Keratinocyte (primary cell): ENCODE data around the gene IL1RAP. TPM values are rescaled to one million over a fixed set of nuclear protein-coding genes. Genes with fewer than 3 reads are reported as not detected.

Source experiments
- DNase-seq: peaks from one replicate; pipeline ENCODE4 v3.0.0-alpha.2; 2011; ENCODE audit warnings: low read depth, missing footprints, low spot score
- FAIRE-seq: peaks from 2 replicates; lab custom pipeline; 2011; peaks lifted over from hg19 to GRCh38; lab: Jason Lieb, UNC
- H2AFZ ChIP-seq: 2 replicates; pipeline ENCODE4 v1.6.0; 2012; ENCODE audit warnings: low read length, control low read depth, inconsistent platforms; ENCODE audit not compliant: control insufficient read depth
- H3K27ac ChIP-seq: 2 replicates; pipeline ENCODE4 v1.5.1; 2011; ENCODE audit warnings: low read length; ENCODE audit not compliant: control insufficient read depth, insufficient read depth
- H3K27me3 ChIP-seq: 3 replicates; pipeline ENCODE4 v1.6.0; 2011; ENCODE audit warnings: low read length; ENCODE audit not compliant: control insufficient read depth, insufficient read depth; ENCODE audit errors: extremely low read depth
- H3K36me3 ChIP-seq, 2 experiments: 2 replicates in 1 of 2; 3 replicates in 1 of 2; pipeline ENCODE4 v1.5.1; 2011; ENCODE audit warnings: low read length in 2 of 2, mild to moderate bottlenecking in 1 of 2; ENCODE audit not compliant: control insufficient read depth in 2 of 2, insufficient read depth in 2 of 2; ENCODE audit errors: extremely low read depth in 1 of 2
- H3K4me1 ChIP-seq: 3 replicates; pipeline ENCODE4 v1.5.1; 2011; ENCODE audit warnings: low read length; ENCODE audit not compliant: control insufficient read depth, insufficient read depth; ENCODE audit errors: extremely low read depth
- H3K4me2 ChIP-seq: 3 replicates; pipeline ENCODE4 v1.6.0; 2011; ENCODE audit warnings: low read depth, low read length; ENCODE audit not compliant: control insufficient read depth, insufficient read depth; ENCODE audit errors: extremely low read depth
- H3K4me3 ChIP-seq, 3 experiments: fragments of 200-600 bp in 1 of 3; sonication (generic) in 1 of 3; 2 replicates in 2 of 3; 3 replicates in 1 of 3; pipeline ENCODE4 v1.5.1; 2011 to 2016; ENCODE audit warnings: low read length in 3 of 3, mild to moderate bottlenecking in 3 of 3, control low read depth in 2 of 3, inconsistent platforms in 1 of 3, low read depth in 1 of 3, mixed read lengths in 1 of 3, mixed run types in 1 of 3, moderate library complexity in 1 of 3; ENCODE audit not compliant: control insufficient read depth in 2 of 3, insufficient read depth in 2 of 3; ENCODE audit errors: extremely low read depth in 1 of 3
- H3K79me2 ChIP-seq: 2 replicates; pipeline ENCODE4 v1.6.0; 2012; ENCODE audit warnings: low read length; ENCODE audit not compliant: control insufficient read depth, insufficient read depth
- H3K9ac ChIP-seq: 3 replicates; pipeline ENCODE4 v1.6.0; 2011; ENCODE audit warnings: low read length; ENCODE audit not compliant: control insufficient read depth, insufficient read depth; ENCODE audit errors: extremely low read depth
- H3K9me1 ChIP-seq: 3 replicates; pipeline ENCODE4 v1.6.0; 2011; ENCODE audit warnings: low read length; ENCODE audit not compliant: control insufficient read depth, insufficient read depth; ENCODE audit errors: extremely low read depth
- H3K9me3 ChIP-seq: 2 replicates; pipeline ENCODE4 v1.5.1; 2012; ENCODE audit warnings: low read depth, low read length; ENCODE audit not compliant: control insufficient read depth
- H4K20me1 ChIP-seq: 3 replicates; pipeline ENCODE4 v1.6.0; 2011; ENCODE audit warnings: low read length; ENCODE audit not compliant: control insufficient read depth, insufficient read depth; ENCODE audit errors: extremely low read depth
- EZH2 ChIP-seq: IDR thresholded peaks from one replicate; pipeline ENCODE4 v1.6.1; 2012; ENCODE audit warnings: inconsistent platforms, mild to moderate bottlenecking, low read length, moderate library complexity
- dilution Hi-C: fragments of 300-500 bp; cut with MboI; formaldehyde crosslinking; loops from one replicate; pipeline ENCODE4 v1.7.0; 2020; ENCODE audit warnings: low sequenced_read_pairs; ENCODE audit not compliant: extremely low pct_ligation_motif_present
- polyA plus RNA-seq, 5 experiments: library from polyadenylated mRNA; depleted of rRNA in 3 of 5; stranded (reverse) in 3 of 5; stranded (forward) in 1 of 5; unstranded in 1 of 5; fragments of >200 nt; gene quantifications; 1 replicate in 1 of 5; 2 replicates in 3 of 5; 3 replicates in 1 of 5; pipeline versions ENCODE4 v1.2.1 to v1.2.3, GENCODE V29; 2011 to 2012; ENCODE audit warnings: missing spikeins in 2 of 5, low read depth in 1 of 5, low replicate concordance in 1 of 5
- TF ChIP-seq, protein P1 (sequence below), 3 experiments: IDR thresholded peaks in 1 of 3; conservative IDR thresholded peaks in 1 of 3; optimal IDR thresholded peaks in 1 of 3; 2 replicates in 2 of 3; 3 replicates in 1 of 3; pipeline versions ENCODE3 to v1.5.1; 2011; ENCODE audit warnings: low read length in 3 of 3, mild to moderate bottlenecking in 3 of 3, moderate library complexity in 2 of 3, control low read depth in 1 of 3, inconsistent platforms in 1 of 3; ENCODE audit not compliant: insufficient read depth in 2 of 3; ENCODE audit errors: extremely low read depth in 1 of 3

The IL1RAP gene
- polyA plus RNA-seq, 1 donor (not counting 4 experiments of a cell fraction or from before 2014, with no cell fraction given), result 69.7 TPM

DNA sequence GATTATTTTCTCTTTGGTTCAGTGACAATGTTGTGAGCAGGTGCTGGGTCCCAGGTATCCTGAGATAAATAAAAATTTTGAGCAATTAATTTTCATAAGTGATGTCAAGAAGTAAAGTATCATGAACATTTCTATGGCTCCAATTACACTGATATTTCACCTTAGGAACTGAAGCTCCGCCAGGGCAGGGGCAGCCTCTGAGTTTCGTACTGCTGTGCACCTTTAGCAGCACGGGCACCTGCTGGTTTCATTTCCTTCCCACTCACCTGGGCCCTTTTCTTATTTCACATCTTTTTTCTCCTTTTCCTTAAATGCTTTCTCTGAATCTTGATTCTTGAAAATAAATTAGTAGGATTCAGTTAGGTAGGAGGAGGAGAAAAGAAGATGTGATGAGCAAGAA lies 1.2 kb upstream of the IL1RAP start:
- dilution Hi-C loops, result no loop called here
- H3K4me3 ChIP-seq, result no peak overlapping the region
- no peaks in the 10 kb centered on the region for H3K9me1 ChIP-seq
- no peaks in the 10 kb centered on the region for H3K9me3 ChIP-seq
- H4K20me1 ChIP-seq, result no peaks in the 10 kb centered on the region
- no peak overlapping the region for H3K9ac ChIP-seq
- FAIRE-seq, result no peak
- H3K4me1 ChIP-seq, result peaks cover 17% of the 10 kb centered on the region
- no peaks in the 10 kb centered on the region for H3K27me3 ChIP-seq
- no peak overlapping the region for H2AFZ ChIP-seq
- H3K79me2 ChIP-seq, result peaks cover 38% of the 10 kb centered on the region
- DNase-seq, result no peak
- H3K4me2 ChIP-seq, result peak overlapping the region; percentile 72
- H3K27ac ChIP-seq, result no peak overlapping the region
- H3K36me3 ChIP-seq, result peaks cover 0 to 6% of the 10 kb centered on the region in 2 experiments
- no peak for TF ChIP-seq EZH2
- TF ChIP-seq, protein P1, sequence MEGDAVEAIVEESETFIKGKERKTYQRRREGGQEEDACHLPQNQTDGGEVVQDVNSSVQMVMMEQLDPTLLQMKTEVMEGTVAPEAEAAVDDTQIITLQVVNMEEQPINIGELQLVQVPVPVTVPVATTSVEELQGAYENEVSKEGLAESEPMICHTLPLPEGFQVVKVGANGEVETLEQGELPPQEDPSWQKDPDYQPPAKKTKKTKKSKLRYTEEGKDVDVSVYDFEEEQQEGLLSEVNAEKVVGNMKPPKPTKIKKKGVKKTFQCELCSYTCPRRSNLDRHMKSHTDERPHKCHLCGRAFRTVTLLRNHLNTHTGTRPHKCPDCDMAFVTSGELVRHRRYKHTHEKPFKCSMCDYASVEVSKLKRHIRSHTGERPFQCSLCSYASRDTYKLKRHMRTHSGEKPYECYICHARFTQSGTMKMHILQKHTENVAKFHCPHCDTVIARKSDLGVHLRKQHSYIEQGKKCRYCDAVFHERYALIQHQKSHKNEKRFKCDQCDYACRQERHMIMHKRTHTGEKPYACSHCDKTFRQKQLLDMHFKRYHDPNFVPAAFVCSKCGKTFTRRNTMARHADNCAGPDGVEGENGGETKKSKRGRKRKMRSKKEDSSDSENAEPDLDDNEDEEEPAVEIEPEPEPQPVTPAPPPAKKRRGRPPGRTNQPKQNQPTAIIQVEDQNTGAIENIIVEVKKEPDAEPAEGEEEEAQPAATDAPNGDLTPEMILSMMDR (optimal IDR thresholded peaks at IDR 0.05 in 1 of 3, IDR thresholded peaks at IDR 0.05 in 1 of 3, conservative IDR thresholded peaks at IDR 0.05 in 1 of 3; ENCODE audit: extremely low read depth in 1 of 3, insufficient read depth in 2 of 3, low read length in 3 of 3), result no peak

DNA sequence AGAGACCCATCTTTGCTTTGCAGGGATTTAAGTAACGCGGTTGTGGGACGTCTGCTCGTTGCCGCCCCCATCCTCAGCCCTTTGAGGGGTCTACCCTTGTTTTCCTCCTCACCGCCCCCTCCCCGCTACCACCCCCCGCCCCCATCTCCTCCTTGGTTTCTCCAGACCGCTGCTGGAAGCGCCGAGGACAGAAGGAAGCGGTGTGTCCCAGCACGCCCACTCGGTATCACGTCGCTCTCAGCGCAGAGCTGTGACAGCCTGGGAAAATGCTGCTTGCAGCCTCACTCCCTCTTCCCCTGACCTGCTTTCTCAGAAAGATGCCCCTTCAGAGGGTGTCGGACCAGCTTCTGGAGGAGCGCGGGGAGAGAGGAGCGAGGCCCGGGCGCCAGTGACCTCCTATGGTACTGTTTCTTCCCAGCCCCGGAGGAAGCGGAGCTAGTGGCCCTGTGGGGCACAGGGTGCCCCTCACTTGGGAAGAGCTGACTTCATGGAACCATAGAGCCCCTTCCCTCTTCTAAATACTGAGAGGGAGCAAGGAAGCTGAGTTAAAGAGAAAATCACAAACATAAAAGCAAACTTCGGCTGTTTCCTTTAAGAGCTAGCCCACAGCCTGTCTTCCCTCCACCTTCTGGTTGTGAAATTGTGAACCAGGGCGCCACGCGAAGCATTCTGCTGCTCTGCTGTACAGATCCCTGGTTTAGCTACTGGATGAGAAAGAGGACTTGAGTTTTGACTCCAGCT lies 698 bp downstream of the IL1RAP start:
- Histone ChIP-seq H3K4me1 (peaks cover 27% of the 10 kb centered on the region), H3K4me2 (peak overlapping the region; percentile 87), H3K79me2 (peaks cover 57% of the 10 kb centered on the region), H3K9me1 (no peaks in the 10 kb centered on the region), H3K27me3 (no peaks in the 10 kb centered on the region), H3K9ac (peak overlapping the region; percentile 90), H4K20me1 (no peaks in the 10 kb centered on the region), H3K36me3 (peaks cover 0 to 17% of the 10 kb centered on the region in 2 experiments), H3K4me3 (peak overlapping the region; percentile 68 to 94 (median 89)), H3K9me3 (no peaks in the 10 kb centered on the region), H3K27ac (peak overlapping the region; percentile 84), H2AFZ (no peak overlapping the region)
- dilution Hi-C loops, result no loop called here
- FAIRE-seq (peak; percentile 71), DNase-seq (no peak)
- no peak for TF ChIP-seq EZH2
- TF ChIP-seq, protein P1 (optimal IDR thresholded peaks at IDR 0.05 in 1 of 3, IDR thresholded peaks at IDR 0.05 in 1 of 3, conservative IDR thresholded peaks at IDR 0.05 in 1 of 3; ENCODE audit: extremely low read depth in 1 of 3, insufficient read depth in 2 of 3, low read length in 3 of 3), result no peak
